NCI-H2081 (cell line): ENCODE data around the gene BRD3.

Experiments
- DNase-seq, 2 experiments: peaks; one replicate each; lab custom pipeline; 2025; lab: John Stamatoyannopoulos, UW

Gene BRD3

DNA sequence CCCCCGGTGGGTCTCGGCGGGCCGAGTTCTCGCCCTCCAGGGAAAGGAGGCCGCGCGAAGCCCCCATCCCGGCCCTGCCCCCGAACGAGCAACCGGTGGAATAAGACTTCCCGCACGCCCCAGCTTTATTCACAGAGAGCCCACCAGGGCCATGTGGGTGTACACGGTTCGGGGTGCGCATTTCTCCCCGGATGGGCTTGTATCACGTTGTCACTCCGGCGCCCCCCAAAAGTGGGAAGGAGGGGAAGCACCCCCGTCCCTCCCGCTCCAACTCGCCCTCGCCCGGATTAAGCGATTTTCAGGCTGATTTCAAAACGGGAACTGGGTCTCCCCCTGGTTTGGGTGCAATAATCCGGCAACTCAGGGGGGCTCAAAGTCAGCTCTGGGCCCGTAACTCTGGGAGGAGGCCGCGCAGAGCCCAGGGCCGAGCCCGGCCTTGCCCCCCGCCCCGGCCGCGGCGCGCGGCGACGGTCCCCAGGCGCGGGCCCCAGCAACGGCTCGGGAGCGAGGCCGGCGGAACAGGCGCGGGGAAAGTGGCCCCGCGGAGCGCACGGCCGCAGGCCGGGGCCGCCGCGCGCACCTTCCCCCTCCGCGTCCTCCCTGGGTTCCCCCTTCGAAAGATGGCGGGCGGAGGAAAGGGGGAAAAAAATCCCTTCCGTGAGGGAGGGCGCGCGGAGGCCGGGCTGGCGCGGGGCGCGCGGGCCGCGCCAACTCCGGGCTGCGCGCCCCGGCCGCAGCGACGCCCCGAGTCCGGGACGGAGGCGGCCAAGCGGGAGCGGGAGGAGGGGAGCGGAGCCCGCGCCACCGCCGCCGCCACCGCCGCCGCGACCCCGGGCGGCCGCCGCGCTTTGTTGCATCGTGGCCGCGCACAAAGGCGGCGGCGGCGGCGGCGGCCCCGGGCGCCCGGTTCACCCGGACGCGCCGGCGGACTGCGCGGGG is 644 bp downstream of the BRD3 start:
- DNase-seq: peak in 1 of 2 experiments; percentile 49

DNA sequence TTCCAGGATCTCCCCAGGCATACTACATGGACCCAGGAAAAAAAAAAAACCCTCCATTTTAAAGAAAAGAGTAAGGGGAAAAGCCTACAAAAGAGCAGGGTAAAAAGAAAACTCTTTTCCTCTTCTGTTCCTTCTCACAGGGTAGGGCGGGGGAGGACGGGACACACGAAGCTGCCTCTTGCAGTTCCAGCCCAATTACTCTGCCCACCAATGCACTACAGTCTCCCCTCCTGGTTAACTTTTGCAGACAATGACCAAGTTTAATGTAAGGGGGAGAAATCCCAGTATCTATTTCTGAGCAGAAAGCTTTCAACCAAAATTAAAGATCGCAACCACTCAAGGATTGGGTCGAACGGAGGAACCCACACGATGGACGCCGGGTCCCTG is 1.3 kb downstream of the BRD3 start:
- no peak for DNase-seq

DNA sequence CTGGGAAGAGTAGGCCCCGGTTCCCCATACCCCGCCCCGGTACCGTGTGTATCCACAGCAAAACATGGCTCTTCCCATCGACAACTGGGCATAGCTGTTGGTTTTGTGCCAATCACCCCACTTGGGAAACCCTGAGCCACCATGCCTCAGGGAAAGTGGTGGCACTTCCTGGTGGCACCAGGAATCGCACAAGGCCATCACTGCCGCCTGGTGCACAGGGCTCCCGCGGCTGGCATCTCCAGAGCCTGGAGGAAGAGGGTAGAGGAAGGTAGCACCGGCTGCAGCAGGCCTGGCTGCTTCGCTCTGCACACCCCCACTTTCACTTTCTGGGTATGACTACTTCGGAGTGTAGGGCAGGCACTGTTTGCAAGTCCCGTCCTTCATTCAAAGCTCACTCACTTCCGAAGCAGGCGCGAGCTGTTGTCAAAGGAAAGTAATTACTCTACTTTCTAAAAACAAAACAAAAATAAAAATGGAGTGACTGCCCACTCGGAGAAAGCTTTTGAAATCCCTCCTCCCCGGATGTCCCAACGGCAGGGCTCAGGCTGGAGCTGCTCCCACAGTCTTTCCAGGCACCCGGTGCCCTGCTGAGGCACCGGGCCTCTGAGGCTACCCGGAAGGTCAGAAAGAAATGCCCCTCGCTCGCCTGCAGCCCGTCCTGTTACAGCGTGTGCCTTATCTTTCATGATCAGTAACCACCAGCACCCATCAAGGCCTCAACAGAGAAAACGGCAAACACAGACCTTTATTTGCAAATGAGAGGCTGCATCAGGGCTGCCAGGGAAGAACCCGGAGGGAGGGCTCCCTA is 2.0 kb downstream of the BRD3 start:
- no peak for DNase-seq

DNA sequence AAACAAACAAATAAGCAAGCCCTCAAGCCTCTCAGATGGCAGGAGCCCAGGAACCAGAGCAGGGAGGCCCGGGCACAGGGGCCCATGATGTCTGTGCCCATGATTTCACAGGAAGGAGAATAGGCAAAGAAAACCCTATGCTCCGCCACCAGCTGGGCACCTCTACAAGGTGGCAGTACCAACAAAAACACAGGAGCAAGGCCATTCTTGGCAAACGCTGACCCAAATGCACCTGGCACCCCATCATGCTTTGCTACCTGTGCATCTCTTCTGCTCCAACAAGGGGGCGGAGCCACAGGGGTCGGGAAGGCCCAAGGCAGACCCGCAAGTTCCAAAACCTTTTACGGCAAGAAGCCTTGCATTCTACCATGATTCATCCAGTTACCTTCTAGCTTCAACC is 3.1 kb downstream of the BRD3 start:
- DNase-seq: no peak

DNA sequence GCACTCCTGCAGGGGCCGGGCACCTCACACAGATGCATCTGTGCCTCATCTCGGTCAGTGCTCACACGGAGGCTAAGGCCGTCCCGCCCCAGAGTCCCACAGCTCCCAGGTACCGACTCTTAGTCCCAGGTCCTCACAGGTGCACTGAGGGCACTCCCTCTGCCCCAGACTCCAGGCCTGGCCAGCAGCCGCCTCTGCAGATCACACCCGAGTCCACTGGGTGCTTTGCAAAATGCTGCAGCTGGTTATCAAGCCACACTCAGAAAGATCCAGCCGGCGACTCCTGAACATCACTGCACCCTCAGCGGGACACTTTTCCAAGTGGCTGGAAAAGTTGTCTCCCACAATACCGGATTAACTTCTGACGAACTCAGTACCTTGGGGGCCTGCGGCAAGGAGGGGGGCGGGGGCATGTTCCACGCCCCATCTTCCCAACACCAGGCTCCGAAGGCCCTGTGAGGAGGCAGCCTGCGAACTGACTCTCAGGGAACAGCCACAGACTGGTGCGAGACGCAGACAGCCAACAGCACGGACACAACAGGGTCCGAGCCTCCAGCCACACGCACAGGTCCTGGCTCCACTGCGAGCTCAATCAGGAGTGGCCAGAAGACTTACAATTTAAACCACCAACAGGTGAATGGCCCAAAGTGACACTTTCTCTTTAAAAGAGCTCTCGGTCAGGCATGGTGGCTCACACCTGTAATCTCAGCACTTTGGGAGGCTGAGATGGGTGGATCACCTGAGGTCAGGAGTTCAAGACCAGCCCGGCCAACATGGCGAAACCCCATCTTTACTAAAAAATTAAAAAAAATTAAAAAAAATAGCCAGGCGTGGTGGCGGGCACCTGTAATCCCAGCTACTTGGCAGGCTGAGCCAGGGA is 4.0 kb downstream of the BRD3 start:
- DNase-seq: no peak

DNA sequence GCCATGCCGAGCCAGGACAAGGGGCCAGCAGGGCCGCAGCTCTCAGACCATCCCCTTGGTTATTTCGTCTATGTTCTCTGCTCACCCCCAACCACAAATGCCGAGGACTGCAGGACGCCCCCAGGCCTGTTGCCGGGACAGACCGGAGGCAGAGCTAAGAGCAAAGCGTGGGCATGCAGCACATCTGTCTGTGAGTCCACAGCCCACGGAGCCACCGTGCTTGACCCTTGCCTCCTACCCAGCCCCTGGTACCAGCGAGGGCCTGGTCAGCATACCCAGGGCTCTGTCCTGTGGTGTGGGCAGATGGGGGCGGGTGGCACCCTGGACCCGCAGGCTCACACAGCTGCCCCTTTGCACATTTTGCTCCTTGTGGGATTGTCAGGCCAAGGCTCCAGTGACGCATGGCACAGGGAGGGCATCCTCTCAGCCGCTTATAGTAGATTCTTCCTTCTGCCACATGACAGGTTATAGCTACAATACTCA is 4.7 kb downstream of the BRD3 start:
- no peak for DNase-seq

DNA sequence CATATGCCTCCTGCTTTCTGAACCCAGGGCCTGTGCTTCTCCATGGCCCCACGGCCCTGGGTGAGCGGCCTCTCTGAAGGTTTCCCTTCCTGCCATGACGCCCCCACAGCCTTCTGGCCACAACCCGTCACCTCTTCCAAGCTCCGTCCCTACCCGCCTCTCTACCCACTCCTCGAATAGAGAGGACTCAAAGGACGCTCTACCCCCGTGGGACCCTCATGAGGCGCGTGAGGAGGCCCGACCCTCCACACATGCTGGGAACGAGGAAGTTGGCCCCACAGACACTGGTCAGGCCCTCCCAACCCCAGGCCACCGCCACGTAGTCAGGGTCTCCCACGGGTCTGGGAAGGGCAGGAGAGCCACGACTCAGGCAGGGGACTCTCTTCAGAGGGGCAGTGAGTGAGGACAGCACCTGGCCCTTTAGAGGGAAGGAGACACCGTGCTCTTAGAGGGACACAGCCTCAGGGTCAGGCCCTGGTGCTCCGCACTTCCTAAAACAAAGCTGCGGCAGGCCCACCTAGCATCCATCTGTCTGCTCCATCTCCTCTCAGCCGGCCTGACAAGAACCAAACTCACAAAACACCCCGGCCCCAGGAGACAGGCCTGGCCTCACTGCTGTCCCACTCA is 5.3 kb downstream of the BRD3 start:
- DNase-seq: no peak

DNA sequence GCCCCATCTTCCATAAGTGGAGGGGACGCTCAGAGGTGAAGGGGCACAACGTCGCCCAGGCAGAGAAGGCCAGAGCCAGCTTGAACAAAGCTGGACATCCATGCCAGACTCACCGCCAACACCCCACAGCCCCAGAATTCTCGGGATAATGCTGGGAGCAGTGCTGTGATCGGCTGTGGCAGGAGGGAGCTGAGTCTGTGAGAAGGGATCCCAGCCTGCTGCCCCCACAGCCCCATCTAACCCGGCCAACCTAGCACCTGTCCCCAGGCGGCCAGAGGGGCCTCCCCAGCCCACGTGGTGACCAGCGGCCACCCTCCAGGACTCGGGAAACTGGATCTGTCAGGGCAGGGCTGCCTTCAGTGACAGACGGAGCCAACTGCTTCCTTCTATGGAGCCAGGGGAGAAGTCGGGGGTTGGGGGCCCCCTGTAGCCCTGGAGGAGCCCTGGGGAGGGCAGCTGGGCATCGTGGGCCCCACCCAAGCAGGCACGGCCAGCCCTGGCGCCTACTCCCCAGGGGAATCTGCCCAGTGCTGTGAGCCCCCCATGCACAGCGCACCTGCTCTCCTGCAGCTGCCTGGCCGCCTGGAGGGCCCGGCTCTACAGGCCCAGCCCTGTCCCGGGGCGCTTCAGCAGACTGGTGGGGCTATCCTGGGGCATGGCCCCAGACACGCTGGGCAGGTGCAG is 6.0 kb downstream of the BRD3 start:
- DNase-seq: no peak

DNA sequence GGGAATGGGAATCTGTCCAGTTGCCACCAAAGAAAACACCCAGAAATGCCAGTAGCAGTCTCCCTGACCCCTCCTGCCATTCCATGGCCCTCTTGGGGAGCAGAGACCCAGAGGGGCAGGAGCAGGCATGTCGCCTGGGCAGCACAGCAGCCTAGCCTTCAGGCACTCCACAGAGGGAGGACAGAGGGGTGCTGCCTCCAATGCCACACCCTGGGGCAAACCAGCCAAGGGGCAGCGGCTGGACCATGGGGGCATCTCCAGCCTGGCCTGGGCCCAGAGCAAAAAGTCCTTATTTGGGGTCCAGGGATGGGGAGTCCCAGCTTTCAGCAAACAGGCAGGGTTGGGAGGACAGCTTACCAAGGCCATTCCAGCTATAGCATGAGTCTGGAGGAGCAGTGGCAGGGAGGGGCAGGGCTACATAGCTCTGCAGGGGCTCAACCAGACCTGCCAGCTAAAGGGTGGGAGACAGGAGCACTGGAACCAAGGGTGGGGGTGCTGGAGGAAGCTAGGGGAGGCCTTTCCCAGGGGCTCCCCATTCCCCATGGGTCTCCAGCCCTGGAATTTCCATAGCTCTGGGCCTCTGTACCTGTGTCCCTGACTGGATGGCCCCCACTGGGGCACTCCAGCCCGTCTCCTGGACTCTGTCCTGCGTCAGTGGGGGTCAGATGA is 6.7 kb downstream of the BRD3 start:
- no peak for DNase-seq

DNA sequence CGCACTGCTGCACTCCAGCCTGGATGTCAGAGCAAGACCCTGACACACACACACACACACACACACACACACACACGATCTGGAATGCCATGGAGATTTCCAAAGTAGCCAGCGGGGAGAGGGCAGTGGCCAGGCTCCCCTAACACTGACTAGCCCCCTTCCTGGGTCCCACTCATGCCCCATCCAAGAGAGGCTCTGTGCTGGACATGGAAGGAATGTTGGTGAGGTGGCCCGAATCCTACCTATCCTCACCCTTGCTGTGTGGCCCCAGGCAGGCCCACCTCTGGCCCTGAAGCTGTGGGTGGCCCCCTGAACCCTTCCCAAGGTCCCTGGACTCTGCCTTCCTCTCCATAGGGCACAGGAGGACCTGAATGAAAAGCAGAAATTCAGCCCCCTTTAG is 7.3 kb downstream of the BRD3 start:
- DNase-seq: no peak

DNA sequence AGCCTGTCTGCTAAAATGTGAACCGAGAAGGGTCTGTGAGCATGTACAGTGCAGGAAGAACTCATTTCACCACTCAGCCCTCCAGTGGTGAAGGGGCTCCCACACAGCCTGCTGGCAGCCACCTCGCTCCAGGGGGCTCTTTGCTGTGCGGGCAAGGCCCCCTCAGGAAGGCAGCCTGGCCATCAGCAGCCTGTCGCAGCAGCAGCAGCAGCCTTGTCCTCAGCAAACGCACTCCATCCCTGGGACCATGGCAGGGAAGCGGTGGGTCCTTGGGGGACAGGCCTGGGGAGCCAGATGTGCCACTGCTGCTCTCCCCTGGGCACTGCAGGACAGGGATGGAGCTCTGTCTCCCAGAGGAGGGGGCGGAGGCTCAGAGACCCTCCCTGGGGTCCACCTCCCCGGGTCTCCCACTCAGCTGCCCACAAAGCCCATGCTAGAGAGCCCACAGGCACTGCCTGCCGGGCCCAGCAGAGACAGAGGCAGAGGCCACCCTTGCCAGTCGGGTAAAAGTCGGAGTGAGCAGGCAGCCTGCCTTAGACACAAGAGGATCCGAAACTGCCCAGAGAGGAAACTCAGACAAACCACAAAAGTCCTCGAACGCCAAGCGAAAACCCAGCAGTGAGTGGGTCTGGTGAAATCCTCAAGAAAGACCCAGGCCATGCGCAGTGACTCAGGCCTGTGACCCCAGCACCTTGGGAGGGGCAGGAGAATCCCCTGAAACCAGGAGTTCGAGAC is 8.0 kb downstream of the BRD3 start:
- no peak for DNase-seq

DNA sequence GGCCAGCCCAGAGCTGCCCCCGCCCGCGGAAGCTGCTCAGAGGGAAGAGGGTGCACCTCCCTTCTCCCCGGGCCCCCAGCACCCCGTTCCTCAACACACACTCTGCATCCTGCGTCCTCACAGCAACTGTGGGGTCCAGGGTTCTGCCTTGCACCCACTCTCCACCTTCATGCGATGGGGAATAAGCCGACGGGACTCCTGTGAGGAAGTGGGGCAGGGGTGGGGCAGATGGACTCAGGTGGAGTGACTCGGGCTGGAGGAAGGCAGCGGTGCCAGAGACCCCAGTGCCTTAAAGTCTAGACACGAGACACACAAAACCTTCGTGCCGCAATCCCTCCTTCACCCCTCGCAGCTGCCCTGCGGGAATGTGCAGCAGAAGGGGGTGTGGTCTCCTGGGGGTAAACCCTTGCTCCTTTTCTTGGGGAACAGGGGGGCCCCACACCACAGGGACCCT is 8.6 kb downstream of the BRD3 start:
- DNase-seq: no peak

DNA sequence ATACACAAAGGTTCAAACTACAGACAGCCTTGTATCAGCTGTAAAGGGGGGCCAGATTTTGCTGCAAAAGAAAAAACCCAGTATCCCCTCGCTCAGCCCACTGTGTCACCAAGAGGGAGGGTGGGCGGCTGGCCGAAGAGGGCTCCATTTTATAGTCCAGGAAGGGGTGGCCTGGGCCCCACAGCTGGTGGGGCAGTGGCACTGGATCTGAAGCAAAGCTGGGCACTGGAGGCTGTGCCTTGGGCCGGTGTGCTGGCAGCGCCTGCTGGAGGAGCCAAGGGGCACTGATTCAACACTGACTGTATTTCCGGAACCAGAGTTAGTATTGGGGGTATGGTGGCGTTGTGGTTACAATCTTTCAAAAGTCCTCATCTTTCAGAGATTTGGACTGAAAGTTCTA is 9.1 kb downstream of the BRD3 start:
- no peak for DNase-seq

DNA sequence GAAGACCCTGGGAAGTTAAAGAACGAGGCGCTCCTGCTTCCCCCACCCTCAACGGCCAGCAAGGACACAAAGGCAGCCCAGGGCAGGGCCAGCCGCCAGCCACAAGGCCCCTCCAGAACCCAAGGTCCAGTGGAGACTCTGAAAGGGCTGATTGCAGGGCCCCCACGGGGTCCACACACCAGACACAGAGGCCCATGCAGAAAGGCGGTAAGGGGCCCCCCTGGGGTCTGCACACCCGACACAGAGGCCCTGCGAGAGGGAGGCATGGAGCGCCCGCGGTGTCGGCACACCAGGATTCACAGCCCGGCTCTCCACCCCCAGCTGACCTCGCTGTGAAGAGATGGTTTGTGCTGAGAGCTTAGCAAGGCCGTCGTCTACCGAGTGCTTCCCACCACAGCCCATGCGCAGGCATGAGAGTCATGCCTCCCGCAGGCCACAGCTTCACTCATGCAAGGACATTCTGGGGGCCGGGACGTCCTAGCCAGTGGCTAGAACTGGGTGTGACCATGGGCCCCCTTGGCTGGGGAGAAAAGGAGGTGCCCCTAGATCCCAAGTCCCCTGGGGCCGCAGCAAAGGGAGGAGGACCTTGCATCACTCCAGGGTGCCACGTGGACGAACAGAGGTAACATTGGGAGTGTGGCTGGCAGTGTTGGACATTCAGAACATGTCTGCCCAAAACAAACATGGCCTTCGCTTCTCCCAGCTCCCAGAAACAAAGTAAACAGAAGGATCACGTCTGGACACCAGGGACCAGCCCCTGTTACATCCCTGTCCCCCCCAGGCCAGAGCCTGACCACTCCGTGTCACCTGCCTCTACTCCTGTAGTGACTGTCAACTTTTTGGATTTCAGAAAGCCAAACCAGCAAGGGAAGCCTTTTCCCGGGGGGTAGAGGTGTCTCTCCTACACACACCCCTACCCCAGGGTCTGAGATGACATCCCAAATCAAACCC is 9.8 kb downstream of the BRD3 start:
- no peak for DNase-seq

DNA sequence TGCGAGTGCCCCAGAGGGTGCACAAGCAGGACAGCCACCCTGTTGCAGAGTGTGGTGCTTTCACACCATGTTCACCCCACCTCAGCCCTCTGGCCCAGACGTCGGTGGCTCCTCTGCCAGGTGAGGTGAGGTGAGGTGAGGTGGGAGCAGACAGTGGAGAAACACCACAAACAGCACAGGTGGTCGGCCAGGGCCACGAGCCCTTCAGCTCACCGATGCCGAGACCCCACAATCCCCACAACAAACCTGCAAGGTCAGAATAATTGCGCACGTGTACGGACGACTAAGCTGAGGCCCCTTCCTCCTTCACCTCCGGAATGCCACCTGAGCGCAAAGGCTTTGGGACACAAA is 10.5 kb downstream of the BRD3 start:
- DNase-seq: no peak

DNA sequence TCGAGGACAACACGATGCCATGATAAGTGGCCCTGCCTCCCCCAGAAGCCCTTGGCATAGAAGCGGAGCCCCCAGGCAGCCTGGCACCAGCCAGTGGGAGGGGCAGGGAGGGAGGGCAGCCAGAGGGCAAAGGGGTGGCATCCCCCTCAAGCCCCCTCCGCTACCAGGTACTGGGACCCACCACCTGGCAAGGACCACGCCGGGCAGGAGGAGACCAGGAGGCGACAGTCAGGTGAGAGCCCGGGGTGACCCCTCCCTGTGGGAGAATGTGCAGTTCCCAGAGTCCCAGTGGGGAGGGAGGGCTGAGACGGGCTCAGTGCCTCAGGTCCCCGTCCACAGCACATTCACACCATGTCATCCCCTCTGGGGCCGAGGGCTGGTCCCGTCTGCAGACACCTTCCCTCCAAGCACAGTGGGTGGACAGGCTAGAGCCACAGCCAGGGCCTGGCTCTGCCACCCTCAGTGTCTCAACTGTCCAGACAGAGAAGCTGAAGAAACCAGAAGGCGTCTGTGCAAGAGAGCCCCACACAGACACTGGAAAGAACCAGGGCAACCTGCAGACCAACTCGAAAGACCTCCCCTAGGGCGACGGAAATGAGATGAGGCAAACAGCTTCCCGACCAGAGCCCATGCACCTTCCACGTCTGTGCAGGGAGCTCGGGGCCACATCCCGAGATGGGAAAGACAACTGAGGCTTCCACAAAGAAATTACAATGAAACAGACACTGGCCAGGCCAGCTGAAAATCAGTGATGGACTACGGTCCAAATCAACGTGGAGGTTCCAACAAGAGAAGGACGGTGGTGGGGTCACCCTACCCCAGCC is 11.1 kb downstream of the BRD3 start:
- DNase-seq: no peak

DNA sequence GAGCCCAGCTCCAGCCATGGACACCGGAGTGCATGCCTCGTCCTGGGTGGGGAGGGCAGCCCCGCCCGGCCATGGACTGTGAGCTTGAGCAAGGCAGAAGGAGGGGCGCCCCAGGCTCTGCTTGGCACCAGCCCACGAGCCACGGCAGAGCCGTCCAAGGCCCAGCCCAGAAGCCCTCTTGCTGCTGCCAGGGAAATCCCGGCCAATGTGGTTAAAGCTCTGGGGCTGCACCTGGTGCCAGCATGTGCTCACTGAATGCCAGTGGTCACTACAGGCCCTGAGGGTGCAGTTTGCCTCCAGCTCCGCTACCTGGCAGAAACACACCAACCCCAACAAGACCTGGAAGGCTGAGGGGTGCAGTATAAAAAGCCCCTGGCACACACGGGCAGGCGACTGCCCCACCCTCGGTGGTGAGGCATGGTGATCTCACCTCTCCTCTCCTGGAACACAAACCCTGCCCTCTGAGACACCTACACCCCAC is 11.8 kb downstream of the BRD3 start:
- DNase-seq: no peak
